ENCODE results near the gene HES4. TPM values are rescaled to one million over a fixed set of nuclear protein-coding genes. Genes with fewer than 3 reads are reported as not detected.

HES4 gene
- total RNA-seq, 2 donors from 2014 or later, result 45.8 to 82.6 TPM

DNA sequence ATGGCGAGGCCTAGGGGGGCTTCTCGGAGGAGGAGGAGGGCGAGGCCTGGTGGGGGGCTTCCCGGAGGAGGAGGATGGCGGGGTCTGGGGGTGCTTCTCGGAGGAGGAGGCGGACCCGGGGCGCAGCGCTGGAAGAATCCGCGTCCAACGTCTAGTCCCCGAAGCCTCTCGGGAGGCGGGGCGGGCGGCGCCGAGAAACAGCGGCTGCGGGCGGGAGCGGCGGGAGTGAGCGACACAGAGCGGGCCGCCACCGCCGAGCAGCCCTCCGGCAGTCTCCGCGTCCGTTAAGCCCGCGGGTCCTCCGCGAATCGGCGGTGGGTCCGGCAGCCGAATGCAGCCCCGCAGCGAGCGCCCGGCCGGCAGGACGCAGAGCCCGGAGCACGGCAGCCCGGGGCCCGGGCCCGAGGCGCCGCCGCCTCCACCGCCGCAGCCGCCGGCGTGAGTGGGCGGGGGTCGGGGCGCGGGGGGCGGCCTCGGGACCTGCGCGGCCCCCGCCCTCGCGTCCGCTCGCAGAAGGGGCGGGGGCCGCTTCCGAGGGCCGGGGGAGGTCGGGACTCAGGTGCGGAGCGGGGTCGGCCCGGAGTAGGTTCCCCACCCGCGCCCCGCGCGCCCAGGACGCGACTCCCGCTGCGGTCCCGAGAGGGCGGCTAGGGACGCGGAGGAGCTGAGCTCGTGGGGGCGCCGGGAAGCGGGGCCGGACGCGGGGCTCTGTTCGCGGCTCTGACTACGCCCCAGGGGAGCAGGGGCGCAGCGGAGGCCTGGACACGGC is 39.4 kb downstream of the HES4 start, which contains the start of gene KLHL17:
KLHL17 (plus strand) TSS at position 222 of the 769 bp plus-strand sequence; CDS start at position 332, 110 bp downstream.
- H3K4me3 ChIP-seq, result peak within 1 kb of the TSS; percentile 84 to 90
- no peak for TF ChIP-seq POLR2AphosphoS5 (IDR thresholded peaks at IDR 0.05)
- no peak for TF ChIP-seq POLR2A (IDR thresholded peaks at IDR 0.05)
- TF ChIP-seq, protein P1, sequence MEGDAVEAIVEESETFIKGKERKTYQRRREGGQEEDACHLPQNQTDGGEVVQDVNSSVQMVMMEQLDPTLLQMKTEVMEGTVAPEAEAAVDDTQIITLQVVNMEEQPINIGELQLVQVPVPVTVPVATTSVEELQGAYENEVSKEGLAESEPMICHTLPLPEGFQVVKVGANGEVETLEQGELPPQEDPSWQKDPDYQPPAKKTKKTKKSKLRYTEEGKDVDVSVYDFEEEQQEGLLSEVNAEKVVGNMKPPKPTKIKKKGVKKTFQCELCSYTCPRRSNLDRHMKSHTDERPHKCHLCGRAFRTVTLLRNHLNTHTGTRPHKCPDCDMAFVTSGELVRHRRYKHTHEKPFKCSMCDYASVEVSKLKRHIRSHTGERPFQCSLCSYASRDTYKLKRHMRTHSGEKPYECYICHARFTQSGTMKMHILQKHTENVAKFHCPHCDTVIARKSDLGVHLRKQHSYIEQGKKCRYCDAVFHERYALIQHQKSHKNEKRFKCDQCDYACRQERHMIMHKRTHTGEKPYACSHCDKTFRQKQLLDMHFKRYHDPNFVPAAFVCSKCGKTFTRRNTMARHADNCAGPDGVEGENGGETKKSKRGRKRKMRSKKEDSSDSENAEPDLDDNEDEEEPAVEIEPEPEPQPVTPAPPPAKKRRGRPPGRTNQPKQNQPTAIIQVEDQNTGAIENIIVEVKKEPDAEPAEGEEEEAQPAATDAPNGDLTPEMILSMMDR (IDR thresholded peaks at IDR 0.05), result no peak
- peaks cover 5 to 8% of the 10 kb centered on the region in 2 donors for H3K36me3 ChIP-seq
- WGBS, result 1% methylated on average over 82 of the region's 109 CpGs
- H3K4me1 ChIP-seq (replicated peaks), result peaks cover 6% of the 10 kb centered on the region
- H3K27me3 ChIP-seq (replicated peaks; ENCODE audit: insufficient read depth), result no peaks in the 10 kb centered on the region
- DNase-seq (ENCODE audit: low spot score), result peak; percentile 46
- no peaks in the 10 kb centered on the region for H3K9me3 ChIP-seq
- no peak within 1 kb of the TSS for H3K27ac ChIP-seq
- intact Hi-C loops (cut with DNase I), result no loop called here

DNA sequence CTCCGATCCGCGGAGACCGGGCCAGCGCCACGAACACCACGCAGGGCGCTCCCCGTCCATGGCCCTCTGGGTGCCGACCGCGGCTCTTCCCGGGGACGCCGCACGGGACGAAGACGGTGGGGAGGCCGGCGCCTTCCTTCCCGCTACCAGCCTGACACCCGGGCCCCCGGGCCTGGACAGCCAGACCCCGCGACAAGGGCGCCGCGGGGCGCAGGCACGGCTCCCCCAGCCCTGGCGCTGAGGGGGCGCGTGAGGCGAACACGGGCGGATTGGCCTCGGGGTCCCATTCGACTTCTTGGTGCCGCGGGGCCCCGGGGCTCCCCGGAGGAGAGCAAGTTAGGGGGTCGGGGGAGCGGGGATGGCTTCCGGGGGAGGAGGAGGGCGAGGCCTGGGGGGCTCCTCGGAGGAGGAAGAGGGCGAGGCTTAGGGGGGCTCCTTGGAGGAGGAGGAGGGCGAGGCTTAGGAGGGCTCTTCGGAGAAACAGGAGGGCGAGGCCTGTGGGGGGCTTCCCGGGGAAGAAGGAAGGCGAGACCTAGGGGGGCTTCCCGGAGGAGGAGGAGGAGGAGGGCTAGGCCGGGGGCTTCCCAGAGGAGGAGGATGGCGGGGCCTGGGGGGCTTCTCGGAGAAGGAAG is 40.0 kb downstream of the HES4 start:
- Histone ChIP-seq H3K27ac (no peak overlapping the region), H3K9me3 (no peaks in the 10 kb centered on the region), H3K4me1 (replicated peaks) (peaks cover 6% of the 10 kb centered on the region), H3K36me3 (peaks cover 9 to 12% of the 10 kb centered on the region in 2 donors), H3K27me3 (replicated peaks; ENCODE audit: insufficient read depth) (no peaks in the 10 kb centered on the region), H3K4me3 (peak overlapping the region; percentile 84 to 90)
- no peak for TF ChIP-seq POLR2AphosphoS5 (IDR thresholded peaks at IDR 0.05)
- TF ChIP-seq, protein P1 (IDR thresholded peaks at IDR 0.05), result no peak
- TF ChIP-seq POLR2A (IDR thresholded peaks at IDR 0.05), result no peak
- DNase-seq (ENCODE audit: low spot score), result no peak
- intact Hi-C loops (cut with DNase I), result no loop called here
- 26% methylated on average over 48 of the region's 57 CpGs for WGBS

DNA sequence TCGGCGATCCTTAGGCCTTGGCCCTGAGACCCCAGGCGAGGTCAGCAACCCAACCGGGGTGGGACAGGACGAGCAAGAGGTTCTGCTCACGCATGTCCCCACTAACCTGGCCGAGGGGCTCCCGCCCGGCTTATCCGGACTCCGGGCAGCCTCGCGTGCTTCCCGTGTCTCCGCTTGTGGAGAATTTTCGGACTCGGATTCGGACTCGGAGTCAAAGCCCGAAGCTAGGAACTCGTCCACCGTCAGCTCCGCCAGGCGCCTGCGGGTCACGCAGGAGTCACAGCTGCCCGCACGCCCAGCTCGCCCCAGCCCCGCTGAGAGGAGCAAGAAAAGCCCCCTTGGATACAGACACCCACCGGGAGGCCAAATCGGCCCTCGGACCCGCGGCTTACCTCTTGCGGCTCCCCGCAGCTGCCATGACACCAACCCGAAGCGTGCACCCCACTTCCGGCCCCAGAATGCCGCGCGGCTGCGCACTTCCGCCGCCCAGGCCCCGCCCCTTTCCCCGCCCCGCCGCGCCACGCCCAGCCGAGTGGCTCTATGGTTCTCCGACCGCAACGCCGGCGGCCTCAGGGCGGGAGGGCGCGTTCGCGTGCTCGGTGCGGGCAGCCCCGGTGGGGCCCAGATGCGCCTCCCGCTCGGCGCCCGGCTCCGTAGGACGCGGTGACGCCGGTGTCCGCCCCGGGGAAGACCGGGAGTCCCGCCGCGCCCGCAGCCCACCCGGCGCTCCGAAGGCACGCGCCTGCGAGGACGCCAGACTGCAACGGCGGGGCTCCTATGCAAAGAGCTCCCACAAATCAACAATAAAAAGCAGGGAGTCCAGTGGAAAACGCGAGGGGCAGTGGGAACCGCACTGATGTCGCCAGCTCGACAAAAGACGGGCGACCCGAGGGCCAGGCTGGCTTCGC is 40.8 kb downstream of the HES4 start, which contains the start of gene NOC2L:
NOC2L (minus strand) TSS at position 434 of the 908 bp plus-strand sequence; CDS start at position 418, 16 bp downstream.
- Histone ChIP-seq H3K4me1 (replicated peaks) (peaks cover 6% of the 10 kb centered on the region), H3K36me3 (peaks cover 9 to 13% of the 10 kb centered on the region in 2 donors), H3K27me3 (replicated peaks; ENCODE audit: insufficient read depth) (no peaks in the 10 kb centered on the region), H3K9me3 (no peaks in the 10 kb centered on the region), H3K4me3 (peak within 1 kb of the TSS; percentile 84 to 90), H3K27ac (peak within 1 kb of the TSS in 1 of 2 donors; percentile 32)
- peak; percentile 90 for DNase-seq (ENCODE audit: low spot score)
- WGBS, result 8% methylated on average over 67 of the region's 101 CpGs
- TF ChIP-seq POLR2AphosphoS5 (IDR thresholded peaks at IDR 0.05), result peak; percentile 88
- TF ChIP-seq, protein P1 (IDR thresholded peaks at IDR 0.05), result no peak
- TF ChIP-seq POLR2A (IDR thresholded peaks at IDR 0.05), result no peak
- intact Hi-C loops (cut with DNase I), result no loop called here

DNA sequence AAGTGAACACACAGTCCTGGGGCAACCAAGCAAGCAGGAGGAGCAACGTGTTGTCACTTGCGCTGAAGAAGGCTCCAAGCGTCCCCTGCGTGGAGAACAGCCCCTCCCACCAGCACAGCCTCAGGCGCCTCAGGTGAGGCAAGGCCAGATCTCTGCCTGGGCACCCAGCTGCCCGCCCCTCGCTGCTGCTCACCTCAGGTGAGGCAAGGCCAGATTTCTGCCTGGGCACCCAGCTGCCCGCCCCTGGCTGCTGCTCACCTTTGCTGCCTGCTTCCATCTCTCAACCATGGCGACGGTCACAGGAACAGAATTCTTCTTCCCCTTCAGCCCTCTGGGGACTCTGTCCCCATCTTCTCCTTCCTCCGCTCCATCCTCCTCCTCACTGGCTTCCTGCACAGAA is 43.3 kb downstream of the HES4 start:
- Histone ChIP-seq H3K4me3 (no peak overlapping the region), H3K27me3 (replicated peaks; ENCODE audit: insufficient read depth) (no peaks in the 10 kb centered on the region), H3K36me3 (peaks cover 18 to 30% of the 10 kb centered on the region in 2 donors)

More for the DNA sequence above, 43.3 kb downstream of the HES4 start:
- no peak for TF ChIP-seq POLR2AphosphoS5 (IDR thresholded peaks at IDR 0.05)
- TF ChIP-seq POLR2A (IDR thresholded peaks at IDR 0.05), result no peak
- TF ChIP-seq, protein P1 (IDR thresholded peaks at IDR 0.05), result no peak
- Histone ChIP-seq H3K9me3 (no peaks in the 10 kb centered on the region), H3K27ac (no peak overlapping the region), H3K4me1 (replicated peaks) (peaks cover 6% of the 10 kb centered on the region)
- DNase-seq (ENCODE audit: low spot score), result no peak
- 76% methylated on average over 9 of the region's 11 CpGs for WGBS
- intact Hi-C loops (cut with DNase I), result no loop called here
